ENCODE measurements around the gene IGF1.

DNA sequence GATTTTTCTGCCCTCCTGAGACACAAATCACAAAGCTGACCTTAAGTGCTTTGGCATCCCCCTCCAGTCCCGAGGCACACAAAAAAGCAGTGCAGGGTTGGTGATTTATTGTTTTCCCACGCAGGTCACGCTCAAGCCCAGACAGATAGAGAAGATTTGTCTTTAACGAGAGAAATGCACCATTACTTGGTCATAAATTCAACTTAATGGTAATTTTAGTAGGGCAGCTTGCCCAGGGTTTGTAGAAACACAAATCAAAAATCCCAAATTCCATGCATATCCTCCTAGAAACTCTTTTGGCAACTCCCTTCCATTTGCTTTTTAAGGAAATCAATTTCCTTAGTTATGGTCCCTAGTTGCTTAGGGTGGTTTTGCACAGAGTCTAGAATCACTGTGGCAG lies 132.6 kb downstream of the IGF1 start:
- TF ChIP-seq, protein P1, sequence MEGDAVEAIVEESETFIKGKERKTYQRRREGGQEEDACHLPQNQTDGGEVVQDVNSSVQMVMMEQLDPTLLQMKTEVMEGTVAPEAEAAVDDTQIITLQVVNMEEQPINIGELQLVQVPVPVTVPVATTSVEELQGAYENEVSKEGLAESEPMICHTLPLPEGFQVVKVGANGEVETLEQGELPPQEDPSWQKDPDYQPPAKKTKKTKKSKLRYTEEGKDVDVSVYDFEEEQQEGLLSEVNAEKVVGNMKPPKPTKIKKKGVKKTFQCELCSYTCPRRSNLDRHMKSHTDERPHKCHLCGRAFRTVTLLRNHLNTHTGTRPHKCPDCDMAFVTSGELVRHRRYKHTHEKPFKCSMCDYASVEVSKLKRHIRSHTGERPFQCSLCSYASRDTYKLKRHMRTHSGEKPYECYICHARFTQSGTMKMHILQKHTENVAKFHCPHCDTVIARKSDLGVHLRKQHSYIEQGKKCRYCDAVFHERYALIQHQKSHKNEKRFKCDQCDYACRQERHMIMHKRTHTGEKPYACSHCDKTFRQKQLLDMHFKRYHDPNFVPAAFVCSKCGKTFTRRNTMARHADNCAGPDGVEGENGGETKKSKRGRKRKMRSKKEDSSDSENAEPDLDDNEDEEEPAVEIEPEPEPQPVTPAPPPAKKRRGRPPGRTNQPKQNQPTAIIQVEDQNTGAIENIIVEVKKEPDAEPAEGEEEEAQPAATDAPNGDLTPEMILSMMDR (IDR thresholded peaks at IDR 0.05) = no peak
- TF ChIP-seq POLR2A (IDR thresholded peaks at IDR 0.05) = no peak
